C4-2B (cell line): ENCODE results near the gene RBM20.

Experiments
- CTCF ChIP-seq: fragments of 450-650 bp; conservative IDR thresholded peaks from 2 replicates; pipeline ENCODE4 v1.5.1; 2017; ENCODE audit warnings: mild to moderate bottlenecking
- ZFX ChIP-seq: fragments of 450-650 bp; IDR thresholded peaks from 2 replicates; pipeline ENCODE4 v1.6.1; 2017

GRCh38 chr10:110778211-110778610 is 134.1 kb downstream of the RBM20 start:
- TF ChIP-seq CTCF (no peak), ZFX (no peak)
